Tibial artery (tissue), 4 donors: Measurements from ENCODE around the gene COL4A4.

Experiments used
- DNase-seq, 2 donors: peaks; one replicate each; pipeline ENCODE4 v3.0.0-alpha.2; 2019
- H3K27ac ChIP-seq, 2 donors: fragments of 200-600 bp; sonication (generic) in 1 of 2; 1 replicate in 1 of 2; 2 replicates in 1 of 2; pipeline ENCODE4 v1.5.1; 2018 to 2019; ENCODE audit warnings: mild to moderate bottlenecking in 1 of 2
- H3K27me3 ChIP-seq, 2 donors: fragments of 200-600 bp; sonication (generic) in 1 of 2; one replicate each; pipeline versions ENCODE4 v1.5.1 to v1.6.0; 2016 to 2019
- H3K36me3 ChIP-seq, 3 donors: fragments of 200-600 bp; sonication (generic) in 2 of 3; one replicate each; pipeline ENCODE4 v1.5.1; 2016 to 2019; ENCODE audit warnings: mild to moderate bottlenecking in 2 of 3
- H3K4me1 ChIP-seq, 4 donors: fragments of 200-600 bp; sonication (generic) in 2 of 4; 1 replicate in 3 of 4; 2 replicates in 1 of 4; pipeline ENCODE4 v1.5.1; 2016 to 2019
- H3K4me3 ChIP-seq, 2 donors: fragments of 200-600 bp; sonication (generic) in 1 of 2; 1 replicate in 1 of 2; 2 replicates in 1 of 2; pipeline ENCODE4 v1.5.1; 2018 to 2019; ENCODE audit warnings: mild to moderate bottlenecking in 2 of 2
- H3K9me3 ChIP-seq, 3 donors: fragments of 200-600 bp; sonication (generic) in 1 of 3; one replicate each; pipeline ENCODE4 v1.5.1; 2016 to 2019
- intact Hi-C: fragments of 100-400 bp; cut with DNase I; formaldehyde crosslinking; loops from one replicate; pipeline ENCODE4 v1.15.0; 2023; ENCODE audit warnings: low total_unique reads
- TF ChIP-seq, protein P1 (sequence below), 2 experiments: fragments of 200-600 bp in 1 of 2; fragments of 450-650 bp in 1 of 2; IDR thresholded peaks; one replicate each; pipeline ENCODE4 v1.5.1; 2017 to 2019; ENCODE audit warnings: antibody characterized with exemption in 2 of 2, mild to moderate bottlenecking in 1 of 2, moderate library complexity in 1 of 2

Gene COL4A4

DNA sequence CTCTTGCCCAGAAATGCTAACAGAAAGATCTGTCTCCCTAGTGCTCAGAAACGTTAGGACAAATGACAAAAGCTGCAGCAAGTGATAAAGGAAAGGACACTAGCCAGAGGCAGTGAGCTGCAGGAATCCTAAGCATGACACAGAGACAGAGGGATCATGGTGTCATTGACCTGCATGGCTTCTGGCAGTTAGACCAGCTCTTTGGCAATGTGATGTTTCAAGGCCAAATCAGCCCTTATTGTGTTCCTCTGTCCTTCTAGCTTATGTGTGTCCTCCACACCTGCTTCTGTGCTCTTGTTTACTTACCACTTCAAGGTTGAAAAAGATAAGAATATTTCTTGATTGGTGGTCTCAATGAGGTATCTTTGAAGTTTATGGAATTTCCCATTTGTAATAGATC lies 207.3 kb downstream of the COL4A4 start:
- Histone ChIP-seq H3K9me3 (no peaks in the 10 kb centered on the region), H3K4me3 (no peak overlapping the region), H3K4me1 (peaks cover 6 to 37% (median 17%) of the 10 kb centered on the region in 4 donors), H3K27me3 (no peaks in the 10 kb centered on the region), H3K36me3 (no peaks in the 10 kb centered on the region), H3K27ac (no peak overlapping the region)
- intact Hi-C loops, result no loop called here
- TF ChIP-seq, protein P1, sequence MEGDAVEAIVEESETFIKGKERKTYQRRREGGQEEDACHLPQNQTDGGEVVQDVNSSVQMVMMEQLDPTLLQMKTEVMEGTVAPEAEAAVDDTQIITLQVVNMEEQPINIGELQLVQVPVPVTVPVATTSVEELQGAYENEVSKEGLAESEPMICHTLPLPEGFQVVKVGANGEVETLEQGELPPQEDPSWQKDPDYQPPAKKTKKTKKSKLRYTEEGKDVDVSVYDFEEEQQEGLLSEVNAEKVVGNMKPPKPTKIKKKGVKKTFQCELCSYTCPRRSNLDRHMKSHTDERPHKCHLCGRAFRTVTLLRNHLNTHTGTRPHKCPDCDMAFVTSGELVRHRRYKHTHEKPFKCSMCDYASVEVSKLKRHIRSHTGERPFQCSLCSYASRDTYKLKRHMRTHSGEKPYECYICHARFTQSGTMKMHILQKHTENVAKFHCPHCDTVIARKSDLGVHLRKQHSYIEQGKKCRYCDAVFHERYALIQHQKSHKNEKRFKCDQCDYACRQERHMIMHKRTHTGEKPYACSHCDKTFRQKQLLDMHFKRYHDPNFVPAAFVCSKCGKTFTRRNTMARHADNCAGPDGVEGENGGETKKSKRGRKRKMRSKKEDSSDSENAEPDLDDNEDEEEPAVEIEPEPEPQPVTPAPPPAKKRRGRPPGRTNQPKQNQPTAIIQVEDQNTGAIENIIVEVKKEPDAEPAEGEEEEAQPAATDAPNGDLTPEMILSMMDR (IDR thresholded peaks at IDR 0.05), result no peak
- DNase-seq, result no peak

DNA sequence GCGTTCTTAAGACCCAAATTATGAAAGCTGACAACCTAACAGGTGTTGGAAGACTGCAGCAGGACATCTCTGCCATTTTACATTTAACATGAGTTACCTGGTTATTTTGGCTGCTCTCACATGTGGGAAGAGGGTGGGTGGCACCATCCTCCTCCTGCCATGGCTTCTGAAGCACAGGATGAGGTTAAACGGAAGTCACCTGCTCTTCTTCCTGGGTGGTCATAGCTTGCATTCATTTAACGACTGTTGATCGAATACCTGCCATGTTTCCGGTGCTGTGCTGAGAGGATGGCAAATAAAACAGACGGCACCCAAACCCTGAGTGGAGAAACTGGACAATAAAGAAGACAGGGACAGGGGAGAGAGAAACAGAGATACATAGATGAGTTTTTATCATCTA lies 210.2 kb downstream of the COL4A4 start:
- Histone ChIP-seq H3K36me3 (no peaks in the 10 kb centered on the region), H3K9me3 (no peaks in the 10 kb centered on the region), H3K27me3 (no peaks in the 10 kb centered on the region), H3K4me3 (no peak overlapping the region), H3K4me1 (peaks cover 6 to 37% (median 17%) of the 10 kb centered on the region in 4 donors), H3K27ac (peak overlapping the region; percentile 61 to 67)
- TF ChIP-seq, protein P1 (IDR thresholded peaks at IDR 0.05), result no peak
- no peak for DNase-seq
- intact Hi-C loops, result no loop called here

DNA sequence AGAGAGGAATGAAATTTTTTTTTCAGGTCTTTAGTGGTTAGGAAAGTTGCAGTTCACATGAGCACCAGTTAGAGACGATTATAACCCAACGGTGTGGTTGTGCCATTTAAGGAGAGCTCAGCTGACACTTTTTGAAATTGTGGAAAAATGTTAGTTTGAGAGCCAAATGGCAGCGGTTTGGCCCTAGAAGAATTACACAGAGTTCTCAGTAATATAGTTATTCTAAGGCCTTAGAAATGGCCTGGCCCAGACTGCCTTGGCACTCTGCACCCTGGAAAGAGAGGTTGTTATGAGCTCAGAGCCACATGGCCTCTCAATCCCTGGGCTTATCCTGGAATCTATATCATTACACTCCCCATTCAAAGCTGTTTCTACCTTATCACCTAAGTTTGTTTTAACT lies 210.8 kb downstream of the COL4A4 start:
- Histone ChIP-seq H3K4me3 (no peak overlapping the region), H3K27ac (peak overlapping the region; percentile 67 to 71), H3K27me3 (no peaks in the 10 kb centered on the region), H3K4me1 (peaks cover 6 to 37% (median 17%) of the 10 kb centered on the region in 4 donors), H3K36me3 (no peaks in the 10 kb centered on the region), H3K9me3 (no peaks in the 10 kb centered on the region)
- DNase-seq, result peak; percentile 85 to 86
- intact Hi-C loops, result no loop called here
- TF ChIP-seq, protein P1 (IDR thresholded peaks at IDR 0.05), result no peak
